HCT116 (cell line): ENCODE data around the gene PXK. TPM values are rescaled to one million over a fixed set of nuclear protein-coding genes. Genes with fewer than 3 reads are reported as not detected.

ENCODE experiments used
- ATAC-seq: fragments of 200-7000 bp; cut with Tn5 transposase; 2 replicates; pipeline ENCODE4 v1.9.1; 2020; ENCODE audit warnings: mild to moderate bottlenecking, moderate library complexity
- BruUV-seq: library from RNA; stranded (reverse); fragments of 400-500 nt; replicated peaks from 2 replicates; lab custom pipeline; 2021; lab: Mats Ljungman, UMichigan
- CTCF ChIA-PET: fragments of 300-600 bp; sonication (Branson Sonifier 250); formaldehyde crosslinking; loops from one replicate; lab custom pipeline; 2021; ENCODE audit warnings: antibody characterized with exemption; lab: Charles Lee
- POLR2A ChIA-PET: fragments of 300-600, 350-600 bp; sonication (Branson Sonifier 250); formaldehyde crosslinking; loops from one replicate; lab custom pipeline; 2021; ENCODE audit warnings: antibody characterized with exemption; lab: Charles Lee
- RAD21 ChIA-PET, 2 experiments: fragments of 300-600 bp; sonication (Branson Sonifier 250); formaldehyde crosslinking; loops; one replicate each; lab custom pipeline; 2023; ENCODE audit warnings: low total read pairs in 2 of 2; ENCODE audit not compliant: uncharacterized antibody in 2 of 2, unreplicated experiment in 2 of 2, low non-redundant PET in 1 of 2; lab: Charles Lee
- DNase-seq: peaks from one replicate; pipeline ENCODE4 v3.0.0-alpha.2; 2010; ENCODE audit warnings: low read depth, low spot score
- H2AFZ ChIP-seq: fragments of 200-600 bp; shearing (Covaris generic), sonication (generic); 2 replicates; pipeline ENCODE4 v1.6.1; 2017; ENCODE audit warnings: low read depth, mixed run types, mixed read lengths, antibody characterized with exemption, low read length; ENCODE audit not compliant: poor library complexity, severe bottlenecking
- H3K27ac ChIP-seq: 2 replicates; pipeline ENCODE4 v1.5.1; 2012; ENCODE audit warnings: low read depth, low read length
- H3K27me3 ChIP-seq: fragments of 200-600 bp; sonication (generic); 2 replicates; pipeline ENCODE4 v1.6.1; 2016; ENCODE audit warnings: mixed run types, low read length, mixed read lengths; ENCODE audit not compliant: insufficient read depth
- H3K36me3 ChIP-seq, 2 experiments: fragments of 200-500 bp in 1 of 2; fragments of 200-600 bp in 1 of 2; sonication (Bioruptor generic) in 1 of 2; sonication (generic) in 1 of 2; 2 replicates each; pipeline versions ENCODE4 v1.5.1 to v1.6.1; 2014 to 2016; ENCODE audit warnings: low read length in 2 of 2, inconsistent platforms in 1 of 2, mixed read lengths in 1 of 2, mixed run types in 1 of 2; ENCODE audit not compliant: insufficient read depth in 2 of 2, control insufficient read depth in 1 of 2
- H3K4me1 ChIP-seq, 2 experiments: fragments of 200-600 bp in 1 of 2; sonication (generic) in 1 of 2; 2 replicates each; pipeline versions ENCODE4 v1.5.1 to v1.6.1; 2012 to 2017; ENCODE audit warnings: low read length in 2 of 2, inconsistent platforms in 1 of 2, mild to moderate bottlenecking in 1 of 2, mixed read lengths in 1 of 2, mixed run types in 1 of 2, moderate library complexity in 1 of 2; ENCODE audit not compliant: insufficient read depth in 2 of 2, control insufficient read depth in 1 of 2
- H3K4me2 ChIP-seq: fragments of 200-600 bp; sonication (generic); 2 replicates; pipeline ENCODE4 v1.6.1; 2017; ENCODE audit warnings: mixed run types, low read length, mixed read lengths
- H3K4me3 ChIP-seq, 2 experiments: fragments of 200-600 bp in 1 of 2; sonication (generic) in 1 of 2; replicated peaks in 1 of 2; 2 replicates each; pipeline ENCODE4 v1.5.1; 2011 to 2016; ENCODE audit warnings: low read length in 2 of 2, control low read depth in 1 of 2, low read depth in 1 of 2, mild to moderate bottlenecking in 1 of 2, mixed read lengths in 1 of 2, mixed run types in 1 of 2
- H3K79me2 ChIP-seq: fragments of 200-600 bp; sonication (generic); 2 replicates; pipeline ENCODE4 v1.6.1; 2017; ENCODE audit warnings: mild to moderate bottlenecking, mixed run types, low read length, moderate library complexity, mixed read lengths; ENCODE audit not compliant: insufficient read depth
- H3K9ac ChIP-seq: fragments of 200-600 bp; sonication (generic); 2 replicates; pipeline ENCODE4 v1.6.1; 2016; ENCODE audit warnings: low read length, mixed read lengths
- H3K9me2 ChIP-seq: fragments of 200-600 bp; sonication (generic), shearing (Covaris generic); 2 replicates; pipeline ENCODE4 v1.6.1; 2017; ENCODE audit warnings: mixed run types, mild to moderate bottlenecking, moderate library complexity; ENCODE audit not compliant: insufficient read depth
- H3K9me3 ChIP-seq, 2 experiments: fragments of 200-500 bp in 1 of 2; fragments of 200-600 bp in 1 of 2; sonication (Bioruptor generic) in 1 of 2; sonication (generic) in 1 of 2; 2 replicates each; pipeline ENCODE4 v1.6.1; 2014 to 2017; ENCODE audit warnings: low read length in 2 of 2, mixed read lengths in 2 of 2, inconsistent platforms in 1 of 2, low read depth in 1 of 2, mild to moderate bottlenecking in 1 of 2, mixed run types in 1 of 2, moderate library complexity in 1 of 2; ENCODE audit not compliant: control insufficient read depth in 1 of 2, insufficient read depth in 1 of 2
- H4K20me1 ChIP-seq: fragments of 200-600 bp; sonication (generic), shearing (Covaris generic); 2 replicates; pipeline ENCODE4 v1.6.1; 2017; ENCODE audit warnings: mixed run types, mild to moderate bottlenecking, moderate library complexity; ENCODE audit not compliant: insufficient read depth
- CBX3 ChIP-seq: IDR thresholded peaks from 2 replicates; pipeline ENCODE4 v1.6.1; 2012; ENCODE audit warnings: low read depth
- CEBPB ChIP-seq: IDR thresholded peaks from 2 replicates; pipeline ENCODE4 v1.6.1; 2012; ENCODE audit warnings: low read depth
- EGR1 ChIP-seq: IDR thresholded peaks from 2 replicates; pipeline ENCODE4 v1.6.1; 2012; ENCODE audit warnings: low read depth
- ELF1 ChIP-seq: IDR thresholded peaks from 2 replicates; pipeline ENCODE4 v1.6.1; 2012; ENCODE audit warnings: low read depth, borderline replicate concordance
- EZH2 ChIP-seq: fragments of 200-600 bp; sonication (generic); IDR thresholded peaks from 2 replicates; pipeline ENCODE4 v1.6.1; 2017; ENCODE audit warnings: antibody characterized with exemption, mixed run types
- FOSL1 ChIP-seq: IDR thresholded peaks from 2 replicates; pipeline ENCODE4 v1.6.1; 2012; ENCODE audit warnings: low read depth
- JUND ChIP-seq: IDR thresholded peaks from 2 replicates; pipeline ENCODE4 v1.6.1; 2012
- POLR2A ChIP-seq: IDR thresholded peaks from 2 replicates; pipeline ENCODE4 v1.7.0; 2011; ENCODE audit warnings: borderline replicate concordance; ENCODE audit not compliant: insufficient read depth, insufficient read length; ENCODE audit errors: extremely low read depth
- POLR2AphosphoS5 ChIP-seq: IDR thresholded peaks from 2 replicates; pipeline ENCODE4 v1.6.1; 2011; ENCODE audit warnings: mild to moderate bottlenecking, low read depth, low read length, moderate library complexity
- RAD21 ChIP-seq: IDR thresholded peaks from 2 replicates; pipeline ENCODE4 v1.6.1; 2012; ENCODE audit warnings: low read depth, mild to moderate bottlenecking
- SIN3A ChIP-seq: IDR thresholded peaks from 2 replicates; pipeline ENCODE4 v1.6.1; 2012; ENCODE audit warnings: low read depth
- SRF ChIP-seq: IDR thresholded peaks from 2 replicates; pipeline ENCODE4 v1.6.1; 2012; ENCODE audit warnings: low read depth
- YY1 ChIP-seq: IDR thresholded peaks from 2 replicates; pipeline ENCODE4 v1.6.1; 2011; ENCODE audit warnings: low read length, low read depth, moderate library complexity, mild to moderate bottlenecking; ENCODE audit not compliant: insufficient replicate concordance; ENCODE audit errors: extremely low read depth
- ZFX ChIP-seq: fragments of 450-650 bp; IDR thresholded peaks from 2 replicates; pipeline ENCODE4 v1.6.1; 2017
- ZNF274 ChIP-seq: fragments of 200-500 bp; sonication (Bioruptor generic); IDR thresholded peaks from 2 replicates; pipeline ENCODE4 v1.6.1; 2014; ENCODE audit warnings: mild to moderate bottlenecking, low read depth, low read length, inconsistent platforms
- intact Hi-C: fragments of 100-400 bp; cut with micrococcal nuclease; formaldehyde crosslinking; loops from 2 replicates; pipeline ENCODE4 v1.10.0; 2022
- total RNA-seq: library from RNA; stranded (reverse); gene quantifications from one replicate; pipeline ENCODE4 v1.2.1, GENCODE V29; 2021; ENCODE audit not compliant: unreplicated experiment
- TF ChIP-seq, protein P1 (sequence below), 3 experiments: fragments of 200-600 bp in 1 of 3; sonication (generic) in 1 of 3; IDR thresholded peaks in 2 of 3; conservative IDR thresholded peaks in 1 of 3; 2 replicates each; pipeline ENCODE4 v1.5.1; 2012 to 2017; ENCODE audit warnings: low read depth in 2 of 3, low read length in 2 of 3, antibody characterized with exemption in 1 of 3, borderline replicate concordance in 1 of 3, control low read depth in 1 of 3, mild to moderate bottlenecking in 1 of 3, mixed read lengths in 1 of 3, mixed run types in 1 of 3, moderate library complexity in 1 of 3; ENCODE audit not compliant: insufficient read depth in 1 of 3
- TF ChIP-seq, protein P2 (sequence below): IDR thresholded peaks from 2 replicates; pipeline ENCODE4 v1.6.1; 2012; ENCODE audit warnings: low read depth
- TF ChIP-seq, protein P3 (sequence below): IDR thresholded peaks from 2 replicates; pipeline ENCODE4 v1.6.1; 2012
- TF ChIP-seq, protein P4 (sequence below): IDR thresholded peaks from 2 replicates; pipeline ENCODE4 v1.6.1; 2011; ENCODE audit warnings: mild to moderate bottlenecking, low read length, moderate library complexity; ENCODE audit not compliant: insufficient replicate concordance; ENCODE audit errors: extremely low read depth
- TF ChIP-seq, protein P5 (sequence below): IDR thresholded peaks from 2 replicates; pipeline ENCODE4 v1.6.1; 2012

PXK gene
- total RNA-seq, 1 experiment from 2014 or later = 10.2 TPM

DNA sequence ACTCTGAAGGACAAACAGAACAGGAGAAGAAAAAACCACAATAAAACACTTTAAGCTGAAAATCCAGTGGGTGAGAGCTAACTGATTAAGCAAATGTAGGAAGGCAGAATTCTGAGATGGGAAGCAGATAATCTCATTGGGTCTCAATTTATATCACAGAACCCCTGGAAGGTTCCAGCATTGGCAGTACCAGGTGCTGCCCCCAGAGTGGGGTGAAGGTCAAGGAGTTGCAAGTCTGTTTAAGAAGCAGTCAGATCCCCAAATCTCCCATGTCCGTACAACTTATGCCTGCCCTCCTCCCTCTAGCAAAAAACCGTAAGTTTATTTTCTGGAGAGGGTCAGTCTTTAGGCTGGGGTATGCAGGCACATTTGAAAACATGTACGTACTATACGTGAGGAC is 45.1 kb downstream of the PXK start:
- no peak for ATAC-seq
- CTCF ChIA-PET = no interaction called here
- no TSS peak for BruUV-seq

More for the DNA sequence above, 45.1 kb downstream of the PXK start:
- intact Hi-C loops = no loop called here
- Histone ChIP-seq H2AFZ (no peak overlapping the region), H3K9ac (no peak overlapping the region), H3K9me3 (no peaks in the 10 kb centered on the region), H4K20me1 (no peaks in the 10 kb centered on the region), H3K36me3 (no peaks in the 10 kb centered on the region), H3K9me2 (no peaks in the 10 kb centered on the region), H3K4me3 (no peak overlapping the region)
- DNase-seq = no peak
- POLR2A ChIA-PET = no interaction called here
- TF ChIP-seq, protein P1, sequence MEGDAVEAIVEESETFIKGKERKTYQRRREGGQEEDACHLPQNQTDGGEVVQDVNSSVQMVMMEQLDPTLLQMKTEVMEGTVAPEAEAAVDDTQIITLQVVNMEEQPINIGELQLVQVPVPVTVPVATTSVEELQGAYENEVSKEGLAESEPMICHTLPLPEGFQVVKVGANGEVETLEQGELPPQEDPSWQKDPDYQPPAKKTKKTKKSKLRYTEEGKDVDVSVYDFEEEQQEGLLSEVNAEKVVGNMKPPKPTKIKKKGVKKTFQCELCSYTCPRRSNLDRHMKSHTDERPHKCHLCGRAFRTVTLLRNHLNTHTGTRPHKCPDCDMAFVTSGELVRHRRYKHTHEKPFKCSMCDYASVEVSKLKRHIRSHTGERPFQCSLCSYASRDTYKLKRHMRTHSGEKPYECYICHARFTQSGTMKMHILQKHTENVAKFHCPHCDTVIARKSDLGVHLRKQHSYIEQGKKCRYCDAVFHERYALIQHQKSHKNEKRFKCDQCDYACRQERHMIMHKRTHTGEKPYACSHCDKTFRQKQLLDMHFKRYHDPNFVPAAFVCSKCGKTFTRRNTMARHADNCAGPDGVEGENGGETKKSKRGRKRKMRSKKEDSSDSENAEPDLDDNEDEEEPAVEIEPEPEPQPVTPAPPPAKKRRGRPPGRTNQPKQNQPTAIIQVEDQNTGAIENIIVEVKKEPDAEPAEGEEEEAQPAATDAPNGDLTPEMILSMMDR (IDR thresholded peaks at IDR 0.05 in 2 of 3, conservative IDR thresholded peaks at IDR 0.05 in 1 of 3; ENCODE audit: borderline replicate concordance in 1 of 3, insufficient read depth in 1 of 3, low read depth in 2 of 3, low read length in 2 of 3) = no peak
- TF ChIP-seq YY1 = no peak
- TF ChIP-seq, protein P2, sequence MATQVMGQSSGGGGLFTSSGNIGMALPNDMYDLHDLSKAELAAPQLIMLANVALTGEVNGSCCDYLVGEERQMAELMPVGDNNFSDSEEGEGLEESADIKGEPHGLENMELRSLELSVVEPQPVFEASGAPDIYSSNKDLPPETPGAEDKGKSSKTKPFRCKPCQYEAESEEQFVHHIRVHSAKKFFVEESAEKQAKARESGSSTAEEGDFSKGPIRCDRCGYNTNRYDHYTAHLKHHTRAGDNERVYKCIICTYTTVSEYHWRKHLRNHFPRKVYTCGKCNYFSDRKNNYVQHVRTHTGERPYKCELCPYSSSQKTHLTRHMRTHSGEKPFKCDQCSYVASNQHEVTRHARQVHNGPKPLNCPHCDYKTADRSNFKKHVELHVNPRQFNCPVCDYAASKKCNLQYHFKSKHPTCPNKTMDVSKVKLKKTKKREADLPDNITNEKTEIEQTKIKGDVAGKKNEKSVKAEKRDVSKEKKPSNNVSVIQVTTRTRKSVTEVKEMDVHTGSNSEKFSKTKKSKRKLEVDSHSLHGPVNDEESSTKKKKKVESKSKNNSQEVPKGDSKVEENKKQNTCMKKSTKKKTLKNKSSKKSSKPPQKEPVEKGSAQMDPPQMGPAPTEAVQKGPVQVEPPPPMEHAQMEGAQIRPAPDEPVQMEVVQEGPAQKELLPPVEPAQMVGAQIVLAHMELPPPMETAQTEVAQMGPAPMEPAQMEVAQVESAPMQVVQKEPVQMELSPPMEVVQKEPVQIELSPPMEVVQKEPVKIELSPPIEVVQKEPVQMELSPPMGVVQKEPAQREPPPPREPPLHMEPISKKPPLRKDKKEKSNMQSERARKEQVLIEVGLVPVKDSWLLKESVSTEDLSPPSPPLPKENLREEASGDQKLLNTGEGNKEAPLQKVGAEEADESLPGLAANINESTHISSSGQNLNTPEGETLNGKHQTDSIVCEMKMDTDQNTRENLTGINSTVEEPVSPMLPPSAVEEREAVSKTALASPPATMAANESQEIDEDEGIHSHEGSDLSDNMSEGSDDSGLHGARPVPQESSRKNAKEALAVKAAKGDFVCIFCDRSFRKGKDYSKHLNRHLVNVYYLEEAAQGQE = no peak
- no peak for TF ChIP-seq FOSL1
- no peak for TF ChIP-seq EZH2
- no peak for TF ChIP-seq JUND
- TF ChIP-seq ZNF274 = no peak
- TF ChIP-seq CBX3 = no peak
- no peak for TF ChIP-seq POLR2A
- no peak for TF ChIP-seq RAD21
- TF ChIP-seq EGR1 = no peak
- TF ChIP-seq ELF1 = no peak
- no peak for TF ChIP-seq ZFX
- TF ChIP-seq SRF = no peak
- TF ChIP-seq, protein P3, sequence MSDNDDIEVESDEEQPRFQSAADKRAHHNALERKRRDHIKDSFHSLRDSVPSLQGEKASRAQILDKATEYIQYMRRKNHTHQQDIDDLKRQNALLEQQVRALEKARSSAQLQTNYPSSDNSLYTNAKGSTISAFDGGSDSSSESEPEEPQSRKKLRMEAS = no peak
- no peak for TF ChIP-seq SIN3A
- TF ChIP-seq, protein P4, sequence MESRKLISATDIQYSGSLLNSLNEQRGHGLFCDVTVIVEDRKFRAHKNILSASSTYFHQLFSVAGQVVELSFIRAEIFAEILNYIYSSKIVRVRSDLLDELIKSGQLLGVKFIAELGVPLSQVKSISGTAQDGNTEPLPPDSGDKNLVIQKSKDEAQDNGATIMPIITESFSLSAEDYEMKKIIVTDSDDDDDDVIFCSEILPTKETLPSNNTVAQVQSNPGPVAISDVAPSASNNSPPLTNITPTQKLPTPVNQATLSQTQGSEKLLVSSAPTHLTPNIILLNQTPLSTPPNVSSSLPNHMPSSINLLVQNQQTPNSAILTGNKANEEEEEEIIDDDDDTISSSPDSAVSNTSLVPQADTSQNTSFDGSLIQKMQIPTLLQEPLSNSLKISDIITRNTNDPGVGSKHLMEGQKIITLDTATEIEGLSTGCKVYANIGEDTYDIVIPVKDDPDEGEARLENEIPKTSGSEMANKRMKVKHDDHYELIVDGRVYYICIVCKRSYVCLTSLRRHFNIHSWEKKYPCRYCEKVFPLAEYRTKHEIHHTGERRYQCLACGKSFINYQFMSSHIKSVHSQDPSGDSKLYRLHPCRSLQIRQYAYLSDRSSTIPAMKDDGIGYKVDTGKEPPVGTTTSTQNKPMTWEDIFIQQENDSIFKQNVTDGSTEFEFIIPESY = no peak
- TF ChIP-seq, protein P5, sequence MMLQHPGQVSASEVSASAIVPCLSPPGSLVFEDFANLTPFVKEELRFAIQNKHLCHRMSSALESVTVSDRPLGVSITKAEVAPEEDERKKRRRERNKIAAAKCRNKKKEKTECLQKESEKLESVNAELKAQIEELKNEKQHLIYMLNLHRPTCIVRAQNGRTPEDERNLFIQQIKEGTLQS = no peak
- TF ChIP-seq POLR2AphosphoS5 = no peak
- no peak for TF ChIP-seq CEBPB
- TF ChIP-seq, all 23 proteins: peak for 0
- no peak overlapping the region for H3K27ac ChIP-seq
- no peaks in the 10 kb centered on the region for H3K4me1 ChIP-seq
- RAD21 ChIA-PET = no interaction called here
- no peak overlapping the region for H3K4me2 ChIP-seq
- H3K79me2 ChIP-seq = no peaks in the 10 kb centered on the region
- no peaks in the 10 kb centered on the region for H3K27me3 ChIP-seq
